SJCRH30 (cell line): ENCODE results near the gene DNAJC25. TPM values are rescaled to one million over a fixed set of nuclear protein-coding genes. Genes with fewer than 3 reads are reported as not detected.
A peak's percentile ranks its signal among the peaks of the same experiment; 100 is the strongest.
"Not testable (repeated sequence)": the region's sequence is repeated elsewhere in the genome, so short reads cannot be mapped to it uniquely, and the experiment has no call there.

Experiments
- DNase-seq, 2 experiments: peaks; one replicate each; pipeline ENCODE4 v3.0.0-alpha.2; 2015 to 2020
- H3K27ac ChIP-seq: fragments of 250-450 bp; sonication (Bioruptor Pico); 2 replicates; pipeline ENCODE4 v1.5.1; 2020; ENCODE audit warnings: mild to moderate bottlenecking, moderate library complexity
- H3K27me3 ChIP-seq: fragments of 250-450 bp; sonication (Bioruptor Pico); 2 replicates; pipeline ENCODE4 v1.5.1; 2020; ENCODE audit warnings: mild to moderate bottlenecking, moderate library complexity
- H3K36me3 ChIP-seq: fragments of 250-450 bp; sonication (Bioruptor Pico); 2 replicates; pipeline ENCODE4 v1.5.1; 2020; ENCODE audit warnings: mild to moderate bottlenecking, moderate library complexity
- H3K4me1 ChIP-seq: fragments of 250-450 bp; sonication (Bioruptor Pico); 2 replicates; pipeline ENCODE4 v1.5.1; 2020; ENCODE audit warnings: mild to moderate bottlenecking, moderate library complexity
- H3K4me3 ChIP-seq: fragments of 250-450 bp; sonication (Bioruptor Pico); 2 replicates; pipeline ENCODE4 v1.5.1; 2020; ENCODE audit warnings: mild to moderate bottlenecking, moderate library complexity
- H3K9me3 ChIP-seq: fragments of 250-450 bp; sonication (Bioruptor Pico); replicated peaks from 2 replicates; pipeline ENCODE4 v1.5.1; 2020; ENCODE audit warnings: mild to moderate bottlenecking, moderate library complexity
- total RNA-seq: library from RNA; depleted of rRNA; stranded (reverse); fragments of >200 nt; shearing (Covaris generic); gene quantifications from 2 replicates; pipeline ENCODE4 v1.2.3, GENCODE V29; 2014; rRNA removed

Gene DNAJC25
- total RNA-seq, 1 experiment from 2014 or later, result 14.2 TPM

GRCh38 chr9:111668026-111668573 lies 37.0 kb downstream of the DNAJC25 start:
- H3K27me3 ChIP-seq, result no peaks in the 10 kb centered on the region

GRCh38 chr9:111668601-111669000 lies 37.5 kb downstream of the DNAJC25 start:
- H3K27me3 ChIP-seq, H3K4me1 ChIP-seq, H3K9me3 ChIP-seq, H3K4me3 ChIP-seq, DNase-seq, H3K27ac ChIP-seq: not testable (repeated sequence)
- H3K36me3 ChIP-seq, result peaks cover 53% of the 10 kb centered on the region

More at GRCh38 chr9:111668026-111668573, 37.0 kb downstream of the DNAJC25 start:
- no peaks in the 10 kb centered on the region; the same call in 1 of the 2 replicates for H3K4me1 ChIP-seq
- peaks cover 53% of the 10 kb centered on the region for H3K36me3 ChIP-seq
- no peak for DNase-seq
- H3K9me3 ChIP-seq, result no peaks in the 10 kb centered on the region
- H3K4me3 ChIP-seq, result no peak overlapping the region
- no peak overlapping the region for H3K27ac ChIP-seq

DNA sequence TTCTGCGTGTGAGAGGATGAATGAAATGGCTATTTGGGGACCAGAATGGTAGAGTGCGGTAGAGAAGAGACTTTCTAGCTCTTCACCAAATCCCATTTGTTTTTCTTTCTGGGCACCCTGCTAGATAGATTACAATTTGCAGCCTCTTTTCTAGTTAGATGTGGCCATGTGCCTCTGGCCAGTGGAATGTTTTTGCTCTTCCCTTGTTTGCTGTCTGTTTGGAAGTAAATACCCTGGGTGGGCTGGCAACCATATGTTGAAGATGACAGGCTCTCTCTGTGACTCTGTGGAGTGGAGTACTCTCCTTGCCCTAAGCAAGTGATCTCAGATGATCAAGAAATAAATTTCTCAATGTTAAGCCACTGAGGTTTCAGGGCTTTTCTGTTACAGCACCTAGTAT lies 43.2 kb downstream of the DNAJC25 start:
- Histone ChIP-seq H3K9me3 (no peaks in the 10 kb centered on the region), H3K27me3 (no peaks in the 10 kb centered on the region), H3K4me1 (no peaks in the 10 kb centered on the region), H3K27ac (no peak overlapping the region), H3K4me3 (no peak overlapping the region), H3K36me3 (peaks cover 12% of the 10 kb centered on the region)
- no peak for DNase-seq

- no peaks in the 10 kb centered on the region; the same call in 1 of the 2 replicates for H3K36me3 ChIP-seq
- no peak overlapping the region for H3K4me3 ChIP-seq
- no peaks in the 10 kb centered on the region for H3K4me1 ChIP-seq
- no peaks in the 10 kb centered on the region for H3K27me3 ChIP-seq
- no peak for DNase-seq
- no peak overlapping the region for H3K27ac ChIP-seq
- no peaks in the 10 kb centered on the region for H3K9me3 ChIP-seq
Observed at GRCh38 chr9:111676116-111676515, 45.0 kb downstream of the DNAJC25 start.

- H3K4me3 ChIP-seq, result no peak overlapping the region
- no peak for DNase-seq
- no peaks in the 10 kb centered on the region for H3K9me3 ChIP-seq
- H3K36me3 ChIP-seq, result no peaks in the 10 kb centered on the region; the same call in 1 of the 2 replicates
- H3K27me3 ChIP-seq, result no peaks in the 10 kb centered on the region
- no peak overlapping the region for H3K27ac ChIP-seq
- H3K4me1 ChIP-seq, result no peaks in the 10 kb centered on the region
Observed at GRCh38 chr9:111678293-111678692, 47.2 kb downstream of the DNAJC25 start.

DNA sequence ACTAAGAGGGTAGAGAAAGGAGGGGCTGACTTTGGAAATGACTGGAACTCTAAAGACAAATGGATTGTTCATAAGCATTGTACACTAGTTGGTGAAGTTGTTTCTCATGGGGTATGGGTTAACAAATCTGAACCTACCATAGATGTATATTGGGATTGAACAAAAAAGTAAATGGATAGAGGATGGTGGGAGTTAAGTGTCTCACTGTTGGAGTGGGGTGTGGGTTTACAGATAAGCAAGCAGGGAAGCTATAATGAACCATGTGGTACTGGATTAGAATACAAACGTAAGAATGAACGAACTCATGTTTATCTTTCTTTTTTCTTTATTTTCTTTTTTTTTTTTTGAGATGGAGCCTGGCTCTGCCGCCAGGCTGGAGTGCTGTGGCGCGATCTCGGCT lies 48.1 kb downstream of the DNAJC25 start:
- Histone ChIP-seq H3K36me3 (no peaks in the 10 kb centered on the region; the same call in 1 of the 2 replicates), H3K4me1 (no peaks in the 10 kb centered on the region), H3K4me3 (no peak overlapping the region), H3K27ac (no peak overlapping the region), H3K27me3 (no peaks in the 10 kb centered on the region), H3K9me3 (no peaks in the 10 kb centered on the region; the same call in 1 of the 2 replicates)
- no peak for DNase-seq

- no peak for DNase-seq
- H3K27me3 ChIP-seq, result no peaks in the 10 kb centered on the region
- H3K27ac ChIP-seq, result no peak overlapping the region
- H3K4me1 ChIP-seq, result no peaks in the 10 kb centered on the region
- H3K9me3 ChIP-seq, result no peaks in the 10 kb centered on the region; the same call in 1 of the 2 replicates
- no peak overlapping the region for H3K4me3 ChIP-seq
- H3K36me3 ChIP-seq, result peaks cover 2% of the 10 kb centered on the region; the same call in 1 of the 2 replicates
Observed at GRCh38 chr9:111683392-111683791, 52.3 kb downstream of the DNAJC25 start.

DNA sequence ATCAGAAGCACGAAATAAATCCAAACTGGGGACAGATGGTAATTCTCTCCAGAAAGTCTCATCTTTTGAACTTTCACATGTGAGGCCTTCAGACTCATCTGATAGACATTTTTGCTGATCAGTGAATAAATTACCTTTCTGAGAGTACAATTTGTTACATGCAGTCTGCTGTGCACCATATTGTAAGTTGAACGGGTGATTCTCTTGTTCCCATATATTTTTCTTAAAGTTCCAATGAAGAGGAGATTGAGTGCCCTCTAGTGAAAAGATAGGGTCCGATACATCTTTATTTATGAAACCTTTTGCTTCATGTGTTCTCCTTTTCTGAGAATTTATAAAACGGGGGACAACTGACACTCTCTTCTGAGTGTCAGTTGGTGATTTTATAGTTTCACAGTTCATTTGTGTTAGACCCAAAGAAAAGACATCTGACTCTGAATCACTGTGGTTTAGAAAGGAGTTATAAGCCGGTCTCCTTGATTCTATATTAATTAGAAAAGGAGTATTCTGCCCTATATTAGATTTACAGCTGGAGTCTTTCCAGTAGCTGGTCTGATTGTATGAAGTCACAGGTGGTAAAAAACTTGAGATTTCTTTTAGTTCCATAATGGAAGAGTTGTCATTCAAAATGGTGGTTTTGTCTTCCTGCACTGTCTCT lies 60.7 kb downstream of the DNAJC25 start:
- Histone ChIP-seq H3K4me1 (no peaks in the 10 kb centered on the region), H3K9me3 (no peaks in the 10 kb centered on the region), H3K4me3 (no peak overlapping the region), H3K36me3 (0 out of 2 replicates have a peak, but pooled peaks cover 3% of the 10 kb centered on the region), H3K27ac (no peak overlapping the region), H3K27me3 (no peaks in the 10 kb centered on the region)
- peak in 1 of 2 experiments; percentile 69 for DNase-seq

- Histone ChIP-seq H3K4me3 (no peak overlapping the region), H3K9me3 (peaks cover 7% of the 10 kb centered on the region; the same call in 1 of the 2 replicates), H3K27ac (no peak overlapping the region), H3K27me3 (no peaks in the 10 kb centered on the region), H3K36me3 (no peaks in the 10 kb centered on the region), H3K4me1 (no peaks in the 10 kb centered on the region)
- no peak for DNase-seq
Observed at GRCh38 chr9:111696796-111697195, 65.7 kb downstream of the DNAJC25 start.

- Histone ChIP-seq H3K4me1 (no peaks in the 10 kb centered on the region), H3K27me3 (no peaks in the 10 kb centered on the region), H3K36me3 (no peaks in the 10 kb centered on the region), H3K9me3 (peaks cover 7% of the 10 kb centered on the region; the same call in 1 of the 2 replicates), H3K4me3 (no peak overlapping the region), H3K27ac (no peak overlapping the region)
- DNase-seq, result no peak
Observed at GRCh38 chr9:111700776-111701175, 69.6 kb downstream of the DNAJC25 start.

Other genes starting within 250 kb of the DNAJC25 start
- 112 and 123 TPM in 2 replicates for gene ECPAS, start 147.0 kb upstream of the DNAJC25 start, total RNA-seq
- gene ZNF483, start 106.2 kb upstream of the DNAJC25 start, total RNA-seq, result 16.9 and 19.1 TPM in 2 replicates
- gene PTGR1, start 31.7 kb upstream of the DNAJC25 start, total RNA-seq, result 92.3 and 93.5 TPM in 2 replicates
- 188 and 190 TPM in 2 replicates for gene GNG10, start 30.3 kb downstream of the DNAJC25 start, total RNA-seq
- gene SHOC1, start 163.6 kb downstream of the DNAJC25 start, total RNA-seq, result 0.58 and 0.85 TPM in 2 replicates